Smooth muscle cell (in vitro differentiated cells): ENCODE data around the gene ANO8. TPM values are rescaled to one million over a fixed set of nuclear protein-coding genes. Genes with fewer than 3 reads are reported as not detected.
A peak's percentile ranks its signal among the peaks of the same experiment; 100 is the strongest.

ENCODE experiments used
- DNase-seq: peaks from one replicate; lab custom pipeline; 2025; ENCODE audit not compliant: unreplicated experiment; lab: John Stamatoyannopoulos, UW
- H2AFZ ChIP-seq: fragments of 200-600 bp; sonication (generic); 2 replicates; pipeline ENCODE4 v1.6.0; 2016; ENCODE audit warnings: antibody characterized with exemption, low read depth, mild to moderate bottlenecking
- H3F3A ChIP-seq: fragments of 200-600 bp; sonication (generic); 2 replicates; pipeline ENCODE4 v1.6.0; 2017; ENCODE audit warnings: antibody characterized with exemption, low read depth
- H3K27ac ChIP-seq: fragments of 200-600 bp; sonication (generic); 2 replicates; pipeline ENCODE4 v1.5.1; 2016; ENCODE audit warnings: low read depth, mild to moderate bottlenecking
- H3K27me3 ChIP-seq: fragments of 200-600 bp; sonication (generic); 2 replicates; pipeline ENCODE4 v1.6.1; 2016; ENCODE audit warnings: low read depth, mild to moderate bottlenecking
- H3K36me3 ChIP-seq: fragments of 200-600 bp; sonication (generic); 2 replicates; pipeline ENCODE4 v1.5.1; 2016; ENCODE audit warnings: low read depth
- H3K4me1 ChIP-seq: fragments of 200-600 bp; sonication (generic); 2 replicates; pipeline ENCODE4 v1.5.1; 2016; ENCODE audit warnings: low read depth
- H3K4me2 ChIP-seq: fragments of 200-600 bp; sonication (generic); 2 replicates; pipeline ENCODE4 v1.6.0; 2016; ENCODE audit warnings: mild to moderate bottlenecking
- H3K4me3 ChIP-seq: fragments of 200-600 bp; sonication (generic); 2 replicates; pipeline ENCODE4 v1.5.1; 2016; ENCODE audit warnings: mild to moderate bottlenecking
- H3K79me2 ChIP-seq: fragments of 200-600 bp; sonication (generic); 2 replicates; pipeline ENCODE4 v1.6.0; 2016; ENCODE audit warnings: low read depth, mild to moderate bottlenecking
- H3K9ac ChIP-seq: fragments of 200-600 bp; sonication (generic); 2 replicates; pipeline ENCODE4 v1.6.0; 2016; ENCODE audit warnings: low read depth
- H3K9me3 ChIP-seq: fragments of 200-600 bp; sonication (generic); replicated peaks from 2 replicates; pipeline ENCODE4 v1.5.1; 2016; ENCODE audit warnings: low read depth
- H4K20me1 ChIP-seq: fragments of 200-600 bp; sonication (generic); 2 replicates; pipeline ENCODE4 v1.6.0; 2016; ENCODE audit warnings: low read depth
- WGBS: methylation state at CpG from one replicate; pipeline ENCODE4 v1.1.7; 2016; ENCODE audit warnings: low lambda C conversion rate; 5-methylcytosine and 5-hydroxymethylcytosine counted together
- polyA plus RNA-seq: library from polyadenylated mRNA; unstranded; fragments of >200 nt; fragmentation: Nextera tagmentation; extraction: Ambion mirVana; gene quantifications from 2 replicates; pipeline ENCODE4 v1.2.1, GENCODE V29; 2016
- total RNA-seq: library from RNA; depleted of rRNA; stranded (reverse); fragments of >200 nt; gene quantifications from 2 replicates; pipeline ENCODE4 v1.2.3, GENCODE V29; 2014
- TF ChIP-seq, protein P1 (sequence below): fragments of 200-600 bp; sonication (generic); IDR thresholded peaks from 2 replicates; pipeline ENCODE4 v1.5.1; 2017; ENCODE audit warnings: borderline replicate concordance, mild to moderate bottlenecking, antibody characterized with exemption; ENCODE audit not compliant: insufficient read depth, poor library complexity, severe bottlenecking

ANO8 gene
- total and polyA plus RNA-seq, 2 experiments from 2014 or later = 1.3 to 8.0 TPM

DNA sequence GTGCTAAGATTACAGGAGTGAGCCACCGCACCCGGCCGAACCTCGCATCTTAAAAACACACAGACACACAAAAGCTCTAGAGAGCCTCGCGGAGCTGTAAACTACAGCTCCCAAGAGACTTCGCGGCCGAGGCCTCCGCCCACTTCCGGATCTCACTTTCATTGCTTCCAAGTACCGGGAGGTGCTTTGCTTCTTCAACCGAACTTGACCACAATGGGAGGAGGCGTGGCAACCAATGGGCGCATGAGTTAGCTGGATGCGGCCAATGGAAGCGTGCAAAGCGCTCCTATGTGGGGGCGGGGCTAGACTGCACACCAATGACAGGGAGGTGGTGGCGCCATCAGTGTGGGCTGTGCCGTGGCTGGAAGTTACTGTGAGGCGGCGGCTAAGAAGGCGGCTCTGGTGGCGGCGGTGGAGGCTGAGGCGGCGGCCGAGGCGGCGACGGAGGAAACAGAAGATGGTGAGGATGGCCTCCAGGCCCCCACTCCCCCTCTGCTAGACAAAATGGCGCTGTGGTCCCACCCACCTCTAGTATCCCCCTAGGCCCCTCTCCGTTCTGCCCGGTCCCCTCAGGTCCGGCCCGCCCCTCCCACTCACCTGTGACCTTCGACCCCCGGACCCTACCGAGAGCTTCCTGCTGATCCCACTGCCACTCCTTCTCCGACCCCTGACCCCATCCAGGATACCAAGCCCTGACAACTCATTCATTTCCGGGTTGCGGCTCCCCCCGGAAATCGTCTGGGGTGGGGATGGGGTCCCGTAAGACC lies 25.3 kb downstream of the ANO8 start, which contains the start of gene DDA1:
Gene DDA1 (plus strand): TSS at position 366 of the 767 bp plus-strand sequence. CDS start 92 bp downstream, at position 458.
- no peaks in the 10 kb centered on the region for H3K36me3 ChIP-seq
- 1% methylated on average over 42 of the region's 46 CpGs for WGBS
- peak within 1 kb of the TSS; percentile 98 for H3K9ac ChIP-seq
- peak; percentile 90 for DNase-seq
- H3K4me1 ChIP-seq = peaks cover 13% of the 10 kb centered on the region
- H3K27ac ChIP-seq = peak within 1 kb of the TSS; percentile 93
- H3K4me2 ChIP-seq = peak within 1 kb of the TSS; percentile 100
- no peaks in the 10 kb centered on the region for H3K9me3 ChIP-seq
- H3F3A ChIP-seq = peaks cover 4% of the 10 kb centered on the region
- TF ChIP-seq, protein P1, sequence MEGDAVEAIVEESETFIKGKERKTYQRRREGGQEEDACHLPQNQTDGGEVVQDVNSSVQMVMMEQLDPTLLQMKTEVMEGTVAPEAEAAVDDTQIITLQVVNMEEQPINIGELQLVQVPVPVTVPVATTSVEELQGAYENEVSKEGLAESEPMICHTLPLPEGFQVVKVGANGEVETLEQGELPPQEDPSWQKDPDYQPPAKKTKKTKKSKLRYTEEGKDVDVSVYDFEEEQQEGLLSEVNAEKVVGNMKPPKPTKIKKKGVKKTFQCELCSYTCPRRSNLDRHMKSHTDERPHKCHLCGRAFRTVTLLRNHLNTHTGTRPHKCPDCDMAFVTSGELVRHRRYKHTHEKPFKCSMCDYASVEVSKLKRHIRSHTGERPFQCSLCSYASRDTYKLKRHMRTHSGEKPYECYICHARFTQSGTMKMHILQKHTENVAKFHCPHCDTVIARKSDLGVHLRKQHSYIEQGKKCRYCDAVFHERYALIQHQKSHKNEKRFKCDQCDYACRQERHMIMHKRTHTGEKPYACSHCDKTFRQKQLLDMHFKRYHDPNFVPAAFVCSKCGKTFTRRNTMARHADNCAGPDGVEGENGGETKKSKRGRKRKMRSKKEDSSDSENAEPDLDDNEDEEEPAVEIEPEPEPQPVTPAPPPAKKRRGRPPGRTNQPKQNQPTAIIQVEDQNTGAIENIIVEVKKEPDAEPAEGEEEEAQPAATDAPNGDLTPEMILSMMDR = no peak
- H4K20me1 ChIP-seq = peaks cover 37% of the 10 kb centered on the region
- H3K27me3 ChIP-seq = no peaks in the 10 kb centered on the region
- H3K4me3 ChIP-seq = peak within 1 kb of the TSS; percentile 97
- H3K79me2 ChIP-seq = peaks cover 36% of the 10 kb centered on the region
- H2AFZ ChIP-seq = no peak within 1 kb of the TSS

DNA sequence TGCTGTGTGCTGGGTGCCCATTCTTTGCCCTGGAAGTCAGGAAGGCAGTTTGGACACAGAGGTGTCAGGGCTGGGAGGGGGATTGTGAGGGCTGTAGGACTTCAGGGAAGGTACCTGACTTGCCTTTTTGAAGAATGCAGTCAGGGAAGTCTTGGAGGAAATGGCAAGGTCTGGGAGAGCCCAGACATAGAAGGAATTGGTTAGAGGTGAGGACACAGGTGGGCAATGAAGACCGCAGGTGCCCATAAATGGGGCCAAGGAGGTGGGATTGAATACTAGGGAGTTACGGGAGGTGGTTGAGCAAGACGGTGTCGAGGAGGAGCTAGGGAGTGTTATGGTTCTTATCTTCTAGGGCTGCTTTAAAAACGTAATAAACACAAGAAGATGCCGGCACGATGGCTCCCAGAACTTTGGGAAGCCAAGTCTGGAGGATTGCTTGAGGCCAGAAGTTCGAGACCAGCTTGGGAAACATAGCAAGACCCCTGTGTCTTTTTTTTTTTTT lies 26.7 kb downstream of the ANO8 start:
- peaks cover 5% of the 10 kb centered on the region for H3F3A ChIP-seq
- no peak overlapping the region for H3K9ac ChIP-seq
- H3K79me2 ChIP-seq = peaks cover 34% of the 10 kb centered on the region
- WGBS = 88% methylated on average over 8 of the region's 8 CpGs
- no peak overlapping the region for H3K4me3 ChIP-seq
- H3K27me3 ChIP-seq = no peaks in the 10 kb centered on the region
- DNase-seq = no peak
- H3K27ac ChIP-seq = no peak overlapping the region
- H4K20me1 ChIP-seq = peaks cover 24% of the 10 kb centered on the region
- no peak overlapping the region for H2AFZ ChIP-seq
- TF ChIP-seq, protein P1 = no peak
- no peaks in the 10 kb centered on the region for H3K36me3 ChIP-seq
- no peaks in the 10 kb centered on the region for H3K9me3 ChIP-seq
- peaks cover 13% of the 10 kb centered on the region for H3K4me1 ChIP-seq
- no peak overlapping the region for H3K4me2 ChIP-seq

DNA sequence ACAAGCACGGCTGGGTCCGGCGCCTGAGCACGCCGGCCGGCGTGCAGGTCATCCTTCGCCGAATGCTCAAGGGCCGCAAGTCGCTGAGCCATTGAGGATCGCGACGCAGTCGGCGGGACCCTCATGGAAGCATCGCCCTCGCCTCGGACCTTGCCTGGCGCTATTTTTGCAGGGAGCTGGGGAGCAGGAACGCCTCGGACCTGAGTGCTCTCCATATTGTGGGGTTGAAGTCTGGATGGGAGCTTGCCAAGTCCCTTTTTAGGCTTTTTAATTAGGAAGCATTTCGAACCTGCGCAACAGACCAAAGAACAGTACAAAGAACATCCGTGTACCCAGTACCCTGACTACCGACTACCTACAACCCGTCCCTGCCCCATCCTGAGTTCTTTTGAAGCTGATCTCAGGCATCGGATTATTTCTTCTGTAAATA lies 28.4 kb downstream of the ANO8 start:
- DNase-seq = no peak
- 6% methylated on average over 28 of the region's 28 CpGs for WGBS
- Histone ChIP-seq H3K9ac (peak overlapping the region; percentile 13), H3K36me3 (no peaks in the 10 kb centered on the region), H3K4me1 (peaks cover 17% of the 10 kb centered on the region), H3K4me2 (peak overlapping the region; percentile 85), H3K9me3 (no peaks in the 10 kb centered on the region), H3K27me3 (no peaks in the 10 kb centered on the region), H2AFZ (peak overlapping the region; percentile 84), H4K20me1 (peaks cover 9% of the 10 kb centered on the region), H3K79me2 (peaks cover 19% of the 10 kb centered on the region), H3F3A (peaks cover 5% of the 10 kb centered on the region), H3K27ac (peak overlapping the region; percentile 57), H3K4me3 (peak overlapping the region; percentile 68)
- TF ChIP-seq, protein P1 = no peak
